A549 (cell line): Measurements from ENCODE around the gene MAPRE3. TPM values are rescaled to one million over a fixed set of nuclear protein-coding genes. Genes with fewer than 3 reads are reported as not detected.

ENCODE experiments used
- ATAC-seq, 2 experiments: fragments of 200-7000 bp in 1 of 2; fragments of >200 bp in 1 of 2; cut with Nextera tagmentation in 1 of 2; cut with Tn5 transposase in 1 of 2; 3 replicates each; pipeline versions ENCODE4 v1.8.0 to v1.9.1; 2018 to 2020; ENCODE audit warnings: mild to moderate bottlenecking in 1 of 2, moderate library complexity in 1 of 2
- CTCF ChIA-PET: fragments of 300-600 bp; sonication (Branson Sonifier 250); formaldehyde crosslinking; extraction: SDS; loops from one replicate; lab custom pipeline; 2021; ENCODE audit warnings: antibody characterized with exemption, inconsistent platforms; lab: Yijun Ruan, JAX
- POLR2A ChIA-PET: fragments of 350-600 bp; formaldehyde crosslinking; extraction: SDS; loops from one replicate; lab custom pipeline; 2021; ENCODE audit warnings: antibody characterized with exemption, inconsistent platforms; lab: Yijun Ruan, JAX
- DNase-seq, 2 experiments: peaks; one replicate each; pipeline versions ENCODE4 v3.0.0 to v3.0.0-alpha.2; 2011 to 2016; ENCODE audit warnings: low read depth in 1 of 2, low spot score in 1 of 2
- FAIRE-seq: peaks from 2 replicates; lab custom pipeline; 2011; peaks lifted over from hg19 to GRCh38; lab: Jason Lieb, UNC
- H3K27ac ChIP-seq, 2 experiments: fragments of >200 bp; sonication (Bioruptor Twin); formaldehyde crosslinking; 3 replicates each; pipeline ENCODE4 v1.5.1; 2016 to 2017
- H3K4me1 ChIP-seq: fragments of >200 bp; sonication (Bioruptor Twin); formaldehyde crosslinking; 3 replicates; pipeline ENCODE4 v1.6.1; 2016
- H3K4me2 ChIP-seq: fragments of >200 bp; sonication (Bioruptor Twin); formaldehyde crosslinking; 3 replicates; pipeline ENCODE4 v1.6.1; 2016
- H3K4me3 ChIP-seq: fragments of >200 bp; sonication (Bioruptor Twin); formaldehyde crosslinking; 3 replicates; pipeline ENCODE4 v1.5.1; 2016
- H3K9me3 ChIP-seq: fragments of >200 bp; sonication (Bioruptor Twin); formaldehyde crosslinking; 3 replicates; pipeline ENCODE4 v1.6.1; 2016
- CBX8 ChIP-seq: fragments of 200-600 bp; sonication (generic); IDR thresholded peaks from 2 replicates; pipeline ENCODE4 v1.6.1; 2016
- ESRRA ChIP-seq: fragments of 150-350 bp; IDR thresholded peaks from 2 replicates; pipeline ENCODE4 v1.6.1; 2014; ENCODE audit warnings: mild to moderate bottlenecking, low read length, borderline replicate concordance
- FOSL2 ChIP-seq, 2 experiments: fragments of 450-650 bp in 1 of 2; fragments of >200 bp in 1 of 2; sonication (Bioruptor Twin) in 1 of 2; formaldehyde crosslinking; IDR thresholded peaks; 2 replicates each; pipeline versions ENCODE4 v1.5.0 to v1.6.1; 2016 to 2020; ENCODE audit warnings: mild to moderate bottlenecking in 1 of 2, moderate library complexity in 1 of 2
- FOXS1 ChIP-seq: fragments of 250-450 bp; sonication (Bioruptor Pico); IDR thresholded peaks from 2 replicates; pipeline ENCODE4 v1.5.0; 2020; ENCODE audit warnings: mild to moderate bottlenecking, moderate library complexity
- HEYL ChIP-seq: fragments of 250-450 bp; sonication (Bioruptor Pico); IDR thresholded peaks from 2 replicates; pipeline ENCODE4 v1.8.0; 2021; ENCODE audit warnings: mild to moderate bottlenecking, moderate library complexity
- HOXA7 ChIP-seq: fragments of 250-450 bp; sonication (Bioruptor Pico); IDR thresholded peaks from 2 replicates; pipeline ENCODE4 v1.5.0; 2020; ENCODE audit warnings: mild to moderate bottlenecking, moderate library complexity
- JUNB ChIP-seq: fragments of >200 bp; sonication (Bioruptor Twin); formaldehyde crosslinking; IDR thresholded peaks from 2 replicates; pipeline ENCODE4 v1.6.1; 2016
- KDM1A ChIP-seq: fragments of 200-600 bp; sonication (generic); IDR thresholded peaks from 2 replicates; pipeline ENCODE4 v1.6.1; 2016; ENCODE audit warnings: low read depth, mild to moderate bottlenecking
- MAFK ChIP-seq: fragments of 450-650 bp; IDR thresholded peaks from 2 replicates; pipeline ENCODE4 v1.6.1; 2014; ENCODE audit not compliant: partially characterized antibody
- NFE2L2 ChIP-seq: fragments of 150-350 bp; conservative IDR thresholded peaks from 2 replicates; pipeline ENCODE4 v1.6.1; 2014; ENCODE audit warnings: low read length
- NPAS2 ChIP-seq: fragments of 250-450 bp; sonication (Bioruptor Pico); IDR thresholded peaks from 2 replicates; pipeline ENCODE4 v1.8.0; 2022; ENCODE audit warnings: mild to moderate bottlenecking, moderate library complexity, borderline replicate concordance
- POLR2AphosphoS2 ChIP-seq: conservative IDR thresholded peaks from 2 replicates; pipeline ENCODE4 v1.6.1; 2012; ENCODE audit warnings: low read length, improper control_type of control experiment, inconsistent platforms
- RCOR1 ChIP-seq: fragments of 150-350 bp; IDR thresholded peaks from 2 replicates; pipeline ENCODE4 v1.6.1; 2014; ENCODE audit warnings: antibody characterized with exemption, low read length, low read depth
- RNF2 ChIP-seq: fragments of 200-600 bp; sonication (generic); IDR thresholded peaks from 2 replicates; pipeline ENCODE4 v1.6.1; 2016; ENCODE audit warnings: low read depth, mild to moderate bottlenecking, antibody characterized with exemption, moderate library complexity, borderline replicate concordance
- SMC3 ChIP-seq: fragments of >200 bp; sonication (Bioruptor Twin); formaldehyde crosslinking; IDR thresholded peaks from 3 replicates; pipeline ENCODE4 v1.6.1; 2018; ENCODE audit warnings: inconsistent platforms
- SREBF2 ChIP-seq: fragments of 450-650 bp; IDR thresholded peaks from 2 replicates; pipeline ENCODE4 v1.6.1; 2014; ENCODE audit warnings: mild to moderate bottlenecking, moderate library complexity
- ZSCAN20 ChIP-seq: fragments of 250-450 bp; sonication (Bioruptor Pico); IDR thresholded peaks from 2 replicates; pipeline ENCODE4 v1.8.0; 2022; ENCODE audit warnings: mild to moderate bottlenecking, moderate library complexity
- WGBS: methylation state at CpG from one replicate; pipeline ENCODE4 v1.1.6; 2017; ENCODE audit errors: missing lambda C conversion rate; 5-methylcytosine and 5-hydroxymethylcytosine counted together
- polyA plus RNA-seq, 4 experiments: library from polyadenylated mRNA; depleted of rRNA in 3 of 4; stranded (reverse); fragments of >200 nt; fragmentation: RNase III in 1 of 4; extraction: RNeasy Plus Mini Kit Qiagen cat#74134 plus additional on column Dnase treatment in 1 of 4; gene quantifications; 2 replicates in 3 of 4; 3 replicates in 1 of 4; pipeline ENCODE4 v1.2.3, GENCODE V29; 2011 to 2017
- TF ChIP-seq, protein P1 (sequence below): fragments of >200 bp; sonication (Bioruptor Twin); formaldehyde crosslinking; IDR thresholded peaks from 2 replicates; pipeline ENCODE4 v1.6.1; 2016
- TF ChIP-seq, protein P2 (sequence below): fragments of 250-450 bp; sonication (Bioruptor Pico); IDR thresholded peaks from 2 replicates; pipeline ENCODE4 v1.5.0; 2021; ENCODE audit warnings: mild to moderate bottlenecking, moderate library complexity, borderline replicate concordance
- TF ChIP-seq, protein P3 (sequence below): IDR thresholded peaks from 2 replicates; pipeline ENCODE4 v1.6.1; 2012
- TF ChIP-seq, protein P4 (sequence below): fragments of 450-650 bp; IDR thresholded peaks from 2 replicates; pipeline ENCODE4 v1.6.1; 2014; ENCODE audit warnings: antibody characterized with exemption
- TF ChIP-seq, protein P5 (sequence below): fragments of >200 bp; sonication (Bioruptor Twin); formaldehyde crosslinking; IDR thresholded peaks from 3 replicates; pipeline ENCODE4 v1.5.1; 2016
- TF ChIP-seq, protein P6 (sequence below): fragments of >200 bp; sonication (Bioruptor Twin); formaldehyde crosslinking; IDR thresholded peaks from 3 replicates; pipeline ENCODE4 v1.6.1; 2016

Gene MAPRE3
- polyA plus RNA-seq, 2 of the 4 experiments (the other 2 are of a cell fraction) = 12.1 to 21.5 TPM

DNA sequence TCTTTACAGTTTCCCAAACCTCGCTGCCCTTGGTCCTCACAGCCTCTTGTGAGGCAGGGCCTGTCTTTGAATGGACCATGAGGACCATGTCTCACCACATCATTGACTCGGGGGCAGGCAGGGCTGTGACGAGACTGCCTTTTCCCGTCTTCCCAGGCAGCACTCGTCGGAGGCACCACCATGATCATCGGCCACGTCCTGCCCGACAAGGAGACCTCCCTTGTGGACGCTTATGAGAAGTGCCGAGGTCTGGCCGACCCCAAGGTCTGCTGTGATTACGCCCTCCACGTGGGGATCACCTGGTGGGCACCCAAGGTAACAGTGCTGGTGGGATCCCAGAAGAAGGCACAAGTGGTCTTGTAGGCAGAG lies 45.7 kb upstream of the MAPRE3 start:
- ATAC-seq = no peak
- Histone ChIP-seq H3K9me3 (no peaks in the 10 kb centered on the region), H3K4me2 (no peak overlapping the region), H3K4me3 (no peak overlapping the region), H3K4me1 (peaks cover 7% of the 10 kb centered on the region; the same call in 1 of the 3 replicates), H3K27ac (no peak overlapping the region)
- TF ChIP-seq, protein P1, sequence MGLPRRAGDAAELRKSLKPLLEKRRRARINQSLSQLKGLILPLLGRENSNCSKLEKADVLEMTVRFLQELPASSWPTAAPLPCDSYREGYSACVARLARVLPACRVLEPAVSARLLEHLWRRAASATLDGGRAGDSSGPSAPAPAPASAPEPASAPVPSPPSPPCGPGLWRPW = no peak
- TF ChIP-seq, protein P2, sequence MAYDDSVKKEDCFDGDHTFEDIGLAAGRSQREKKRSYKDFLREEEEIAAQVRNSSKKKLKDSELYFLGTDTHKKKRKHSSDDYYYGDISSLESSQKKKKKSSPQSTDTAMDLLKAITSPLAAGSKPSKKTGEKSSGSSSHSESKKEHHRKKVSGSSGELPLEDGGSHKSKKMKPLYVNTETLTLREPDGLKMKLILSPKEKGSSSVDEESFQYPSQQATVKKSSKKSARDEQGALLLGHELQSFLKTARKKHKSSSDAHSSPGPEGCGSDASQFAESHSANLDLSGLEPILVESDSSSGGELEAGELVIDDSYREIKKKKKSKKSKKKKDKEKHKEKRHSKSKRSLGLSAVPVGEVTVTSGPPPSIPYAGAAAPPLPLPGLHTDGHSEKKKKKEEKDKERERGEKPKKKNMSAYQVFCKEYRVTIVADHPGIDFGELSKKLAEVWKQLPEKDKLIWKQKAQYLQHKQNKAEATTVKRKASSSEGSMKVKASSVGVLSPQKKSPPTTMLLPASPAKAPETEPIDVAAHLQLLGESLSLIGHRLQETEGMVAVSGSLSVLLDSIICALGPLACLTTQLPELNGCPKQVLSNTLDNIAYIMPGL (CRISPR knock-in tag) = no peak
- TF ChIP-seq SREBF2 = no peak
- TF ChIP-seq SMC3 = no peak
- TF ChIP-seq HOXA7 (CRISPR knock-in tag) = no peak
- no peak for TF ChIP-seq RCOR1
- TF ChIP-seq POLR2AphosphoS2 = no peak
- TF ChIP-seq NPAS2 (CRISPR knock-in tag) = no peak
- no peak for TF ChIP-seq FOSL2 (IDR thresholded peaks at IDR 0.05)
- no peak for TF ChIP-seq FOSL2 (CRISPR knock-in tag; IDR thresholded peaks at IDR 0.05)
- TF ChIP-seq, protein P3, sequence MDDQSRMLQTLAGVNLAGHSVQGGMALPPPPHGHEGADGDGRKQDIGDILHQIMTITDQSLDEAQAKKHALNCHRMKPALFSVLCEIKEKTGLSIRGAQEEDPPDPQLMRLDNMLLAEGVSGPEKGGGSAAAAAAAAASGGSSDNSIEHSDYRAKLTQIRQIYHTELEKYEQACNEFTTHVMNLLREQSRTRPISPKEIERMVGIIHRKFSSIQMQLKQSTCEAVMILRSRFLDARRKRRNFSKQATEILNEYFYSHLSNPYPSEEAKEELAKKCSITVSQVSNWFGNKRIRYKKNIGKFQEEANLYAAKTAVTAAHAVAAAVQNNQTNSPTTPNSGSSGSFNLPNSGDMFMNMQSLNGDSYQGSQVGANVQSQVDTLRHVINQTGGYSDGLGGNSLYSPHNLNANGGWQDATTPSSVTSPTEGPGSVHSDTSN = no peak
- TF ChIP-seq, protein P4, sequence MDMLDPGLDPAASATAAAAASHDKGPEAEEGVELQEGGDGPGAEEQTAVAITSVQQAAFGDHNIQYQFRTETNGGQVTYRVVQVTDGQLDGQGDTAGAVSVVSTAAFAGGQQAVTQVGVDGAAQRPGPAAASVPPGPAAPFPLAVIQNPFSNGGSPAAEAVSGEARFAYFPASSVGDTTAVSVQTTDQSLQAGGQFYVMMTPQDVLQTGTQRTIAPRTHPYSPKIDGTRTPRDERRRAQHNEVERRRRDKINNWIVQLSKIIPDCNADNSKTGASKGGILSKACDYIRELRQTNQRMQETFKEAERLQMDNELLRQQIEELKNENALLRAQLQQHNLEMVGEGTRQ = no peak
- TF ChIP-seq, protein P5, sequence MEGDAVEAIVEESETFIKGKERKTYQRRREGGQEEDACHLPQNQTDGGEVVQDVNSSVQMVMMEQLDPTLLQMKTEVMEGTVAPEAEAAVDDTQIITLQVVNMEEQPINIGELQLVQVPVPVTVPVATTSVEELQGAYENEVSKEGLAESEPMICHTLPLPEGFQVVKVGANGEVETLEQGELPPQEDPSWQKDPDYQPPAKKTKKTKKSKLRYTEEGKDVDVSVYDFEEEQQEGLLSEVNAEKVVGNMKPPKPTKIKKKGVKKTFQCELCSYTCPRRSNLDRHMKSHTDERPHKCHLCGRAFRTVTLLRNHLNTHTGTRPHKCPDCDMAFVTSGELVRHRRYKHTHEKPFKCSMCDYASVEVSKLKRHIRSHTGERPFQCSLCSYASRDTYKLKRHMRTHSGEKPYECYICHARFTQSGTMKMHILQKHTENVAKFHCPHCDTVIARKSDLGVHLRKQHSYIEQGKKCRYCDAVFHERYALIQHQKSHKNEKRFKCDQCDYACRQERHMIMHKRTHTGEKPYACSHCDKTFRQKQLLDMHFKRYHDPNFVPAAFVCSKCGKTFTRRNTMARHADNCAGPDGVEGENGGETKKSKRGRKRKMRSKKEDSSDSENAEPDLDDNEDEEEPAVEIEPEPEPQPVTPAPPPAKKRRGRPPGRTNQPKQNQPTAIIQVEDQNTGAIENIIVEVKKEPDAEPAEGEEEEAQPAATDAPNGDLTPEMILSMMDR = no peak
- no peak for TF ChIP-seq ESRRA
- TF ChIP-seq ZSCAN20 (CRISPR knock-in tag) = no peak
- DNase-seq = no peak
- POLR2A ChIA-PET = no interaction called here
- no peak for FAIRE-seq
- 86% methylated on average over 14 of the region's 14 CpGs for WGBS
- CTCF ChIA-PET = interaction anchor here (0.7 kb wide), 1 partner anchor 79 kb away, joined by 3 read pairs; no protein-coding TSS in a partner anchor

DNA sequence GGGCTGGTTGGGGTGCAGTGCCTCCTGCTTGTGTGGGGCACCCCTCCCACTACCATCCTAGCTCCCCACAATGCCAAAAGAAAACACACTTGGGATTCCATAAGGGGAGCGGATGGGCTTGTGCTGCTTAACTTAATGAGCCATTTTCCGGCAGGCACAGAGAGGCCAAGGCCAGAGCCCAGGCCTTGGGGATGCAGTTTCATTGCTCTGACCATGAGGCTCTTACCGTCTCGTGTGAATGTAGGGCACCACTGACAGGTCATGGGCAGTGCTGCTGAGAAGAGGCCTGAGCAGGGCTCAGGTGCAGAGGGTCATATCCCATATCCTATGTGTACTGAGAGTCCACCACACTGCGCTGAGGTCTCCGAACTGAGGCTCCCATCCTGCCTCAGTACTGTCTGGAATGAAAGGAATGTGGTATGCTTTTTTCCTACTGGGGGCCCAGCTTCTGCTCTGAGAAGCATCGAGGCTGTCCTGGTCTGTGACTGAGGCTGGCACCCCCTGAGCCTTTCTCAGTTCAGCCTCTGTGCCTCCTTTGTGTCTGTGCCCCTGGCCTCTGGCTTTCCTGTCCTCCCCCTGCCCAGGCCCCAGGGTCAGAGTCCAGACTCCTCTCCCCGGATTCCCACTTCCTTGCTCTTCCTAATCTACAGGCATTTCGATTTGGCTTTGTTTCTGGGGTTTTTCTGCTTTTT lies 45.2 kb upstream of the MAPRE3 start:
- H3K27ac ChIP-seq = no peak overlapping the region
- FAIRE-seq (no peak), DNase-seq (no peak), ATAC-seq (peak in 1 of 2 experiments; percentile 15; a peak in 3 of 6 replicates)
- TF ChIP-seq, protein P5 = no peak
- TF ChIP-seq, protein P6, sequence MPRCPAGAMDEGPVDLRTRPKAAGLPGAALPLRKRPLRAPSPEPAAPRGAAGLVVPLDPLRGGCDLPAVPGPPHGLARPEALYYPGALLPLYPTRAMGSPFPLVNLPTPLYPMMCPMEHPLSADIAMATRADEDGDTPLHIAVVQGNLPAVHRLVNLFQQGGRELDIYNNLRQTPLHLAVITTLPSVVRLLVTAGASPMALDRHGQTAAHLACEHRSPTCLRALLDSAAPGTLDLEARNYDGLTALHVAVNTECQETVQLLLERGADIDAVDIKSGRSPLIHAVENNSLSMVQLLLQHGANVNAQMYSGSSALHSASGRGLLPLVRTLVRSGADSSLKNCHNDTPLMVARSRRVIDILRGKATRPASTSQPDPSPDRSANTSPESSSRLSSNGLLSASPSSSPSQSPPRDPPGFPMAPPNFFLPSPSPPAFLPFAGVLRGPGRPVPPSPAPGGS = no peak
- TF ChIP-seq CBX8 = no peak
- TF ChIP-seq, protein P2 (CRISPR knock-in tag) = no peak
- no peak for TF ChIP-seq SREBF2
- no peak for TF ChIP-seq HEYL (CRISPR knock-in tag)
- TF ChIP-seq MAFK = no peak
- TF ChIP-seq ZSCAN20 (CRISPR knock-in tag) = no peak
- TF ChIP-seq FOXS1 (CRISPR knock-in tag) = no peak
- TF ChIP-seq KDM1A = no peak
- TF ChIP-seq JUNB = no peak
- no peak for TF ChIP-seq RNF2
- TF ChIP-seq FOSL2 (IDR thresholded peaks at IDR 0.05) = no peak
- TF ChIP-seq FOSL2 (CRISPR knock-in tag; IDR thresholded peaks at IDR 0.05) = no peak
- no peak for TF ChIP-seq NFE2L2
- H3K4me2 ChIP-seq = no peak overlapping the region
- H3K4me3 ChIP-seq = no peak overlapping the region
- peaks cover 7% of the 10 kb centered on the region; the same call in 1 of the 3 replicates for H3K4me1 ChIP-seq
- H3K9me3 ChIP-seq = no peaks in the 10 kb centered on the region
- CTCF ChIA-PET = interaction anchor here (0.7 to 3.3 kb wide), 5 partner anchors 18 to 156 kb away, joined by 3 to 25 read pairs (median 4); no protein-coding TSS in a partner anchor
- WGBS = 64% methylated on average over 9 of the region's 9 CpGs
- POLR2A ChIA-PET = no interaction called here
